PFSK-1 (cell line): ENCODE results near the gene P3R3URF.

ENCODE experiments used
- FOXP2 ChIP-seq: optimal IDR thresholded peaks from 2 replicates; pipeline ENCODE3; 2011; ENCODE audit warnings: borderline replicate concordance, control low read depth, inconsistent platforms; ENCODE audit not compliant: insufficient read depth; ENCODE audit errors: extremely low read length, extremely low read depth
- POLR2AphosphoS5 ChIP-seq: IDR thresholded peaks from 2 replicates; pipeline ENCODE4 v1.6.1; 2012; ENCODE audit warnings: low read depth, mild to moderate bottlenecking, control low read depth, low read length, moderate library complexity
- SIN3A ChIP-seq: IDR thresholded peaks from 2 replicates; pipeline ENCODE4 v1.6.1; 2012; ENCODE audit warnings: mild to moderate bottlenecking, low read length, moderate library complexity, borderline replicate concordance; ENCODE audit not compliant: insufficient read depth
- TAF1 ChIP-seq: IDR thresholded peaks from 2 replicates; pipeline ENCODE4 v1.6.1; 2012; ENCODE audit warnings: low read length, control low read depth, borderline replicate concordance; ENCODE audit not compliant: insufficient read depth
- TF ChIP-seq, protein P1 (sequence below), 2 experiments: IDR thresholded peaks; 2 replicates each; pipeline versions ENCODE4 v1.6.1 to v1.8.0; 2011 to 2012; ENCODE audit warnings: low read depth in 2 of 2, low read length in 2 of 2, control low read depth in 1 of 2, inconsistent platforms in 1 of 2, mild to moderate bottlenecking in 1 of 2, moderate library complexity in 1 of 2; ENCODE audit not compliant: insufficient read depth in 1 of 2

P3R3URF gene

DNA sequence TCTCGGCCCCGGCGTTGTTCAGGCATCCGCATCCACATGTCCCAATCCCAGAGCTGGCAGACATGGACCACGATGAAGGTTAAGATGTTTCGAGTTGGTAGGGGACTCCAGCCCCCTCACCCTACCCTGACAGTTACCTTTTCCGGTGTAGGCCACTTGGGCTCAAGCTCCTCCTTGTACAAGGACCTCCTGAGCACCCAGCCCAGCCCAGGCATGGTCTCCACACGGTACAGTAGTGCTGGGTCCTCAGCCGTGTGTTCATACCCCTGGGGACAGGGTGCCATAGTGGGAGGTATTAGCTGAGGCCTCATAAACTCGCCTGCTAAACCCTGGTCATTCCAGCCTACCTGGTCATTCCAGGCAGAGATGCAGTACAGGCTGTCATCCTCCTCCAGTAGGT lies 15.9 kb upstream of the P3R3URF start:
- TF ChIP-seq SIN3A, result no peak
- TF ChIP-seq, protein P1, sequence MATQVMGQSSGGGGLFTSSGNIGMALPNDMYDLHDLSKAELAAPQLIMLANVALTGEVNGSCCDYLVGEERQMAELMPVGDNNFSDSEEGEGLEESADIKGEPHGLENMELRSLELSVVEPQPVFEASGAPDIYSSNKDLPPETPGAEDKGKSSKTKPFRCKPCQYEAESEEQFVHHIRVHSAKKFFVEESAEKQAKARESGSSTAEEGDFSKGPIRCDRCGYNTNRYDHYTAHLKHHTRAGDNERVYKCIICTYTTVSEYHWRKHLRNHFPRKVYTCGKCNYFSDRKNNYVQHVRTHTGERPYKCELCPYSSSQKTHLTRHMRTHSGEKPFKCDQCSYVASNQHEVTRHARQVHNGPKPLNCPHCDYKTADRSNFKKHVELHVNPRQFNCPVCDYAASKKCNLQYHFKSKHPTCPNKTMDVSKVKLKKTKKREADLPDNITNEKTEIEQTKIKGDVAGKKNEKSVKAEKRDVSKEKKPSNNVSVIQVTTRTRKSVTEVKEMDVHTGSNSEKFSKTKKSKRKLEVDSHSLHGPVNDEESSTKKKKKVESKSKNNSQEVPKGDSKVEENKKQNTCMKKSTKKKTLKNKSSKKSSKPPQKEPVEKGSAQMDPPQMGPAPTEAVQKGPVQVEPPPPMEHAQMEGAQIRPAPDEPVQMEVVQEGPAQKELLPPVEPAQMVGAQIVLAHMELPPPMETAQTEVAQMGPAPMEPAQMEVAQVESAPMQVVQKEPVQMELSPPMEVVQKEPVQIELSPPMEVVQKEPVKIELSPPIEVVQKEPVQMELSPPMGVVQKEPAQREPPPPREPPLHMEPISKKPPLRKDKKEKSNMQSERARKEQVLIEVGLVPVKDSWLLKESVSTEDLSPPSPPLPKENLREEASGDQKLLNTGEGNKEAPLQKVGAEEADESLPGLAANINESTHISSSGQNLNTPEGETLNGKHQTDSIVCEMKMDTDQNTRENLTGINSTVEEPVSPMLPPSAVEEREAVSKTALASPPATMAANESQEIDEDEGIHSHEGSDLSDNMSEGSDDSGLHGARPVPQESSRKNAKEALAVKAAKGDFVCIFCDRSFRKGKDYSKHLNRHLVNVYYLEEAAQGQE (IDR thresholded peaks at IDR 0.05; ENCODE audit: insufficient read depth in 1 of 2, low read depth in 2 of 2, low read length in 2 of 2), result no peak
- TF ChIP-seq POLR2AphosphoS5, result no peak
- no peak for TF ChIP-seq FOXP2

DNA sequence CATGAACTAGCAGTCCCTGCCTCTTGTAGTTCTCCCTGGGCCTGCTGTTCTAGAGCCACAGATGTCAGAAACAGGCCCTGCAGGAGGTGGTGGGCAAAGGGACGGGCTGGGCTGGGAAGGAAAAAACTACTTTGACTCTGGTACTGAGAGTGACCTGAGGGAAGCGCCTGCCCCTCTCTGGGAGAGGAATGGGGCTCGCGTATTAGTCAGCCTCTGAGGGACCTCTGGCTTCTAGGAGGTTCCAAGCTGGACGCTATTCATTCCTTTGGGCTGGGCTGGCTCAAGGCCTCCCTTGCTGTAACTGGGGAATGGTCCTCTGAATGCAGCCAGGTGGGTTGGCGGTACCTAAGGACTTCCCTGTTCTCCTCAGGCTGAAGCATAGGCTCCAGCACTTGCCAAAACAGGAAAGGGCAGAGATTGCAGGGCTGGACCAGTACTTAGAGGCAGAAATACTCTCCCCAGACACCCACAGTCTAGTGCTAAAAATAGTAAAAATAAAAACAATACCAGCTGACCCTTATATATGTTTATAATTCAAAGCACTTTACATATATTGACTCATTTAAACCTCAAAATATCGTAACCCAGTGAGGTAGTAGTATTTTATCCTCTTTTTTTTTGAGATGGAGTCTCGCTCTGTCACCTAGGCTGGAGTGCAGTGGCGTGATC lies 14.9 kb upstream of the P3R3URF start:
- TF ChIP-seq, protein P1 (IDR thresholded peaks at IDR 0.05; ENCODE audit: insufficient read depth in 1 of 2, low read depth in 2 of 2, low read length in 2 of 2), result no peak
- TF ChIP-seq POLR2AphosphoS5, result no peak
- no peak for TF ChIP-seq SIN3A
- TF ChIP-seq TAF1, result no peak
- no peak for TF ChIP-seq FOXP2

DNA sequence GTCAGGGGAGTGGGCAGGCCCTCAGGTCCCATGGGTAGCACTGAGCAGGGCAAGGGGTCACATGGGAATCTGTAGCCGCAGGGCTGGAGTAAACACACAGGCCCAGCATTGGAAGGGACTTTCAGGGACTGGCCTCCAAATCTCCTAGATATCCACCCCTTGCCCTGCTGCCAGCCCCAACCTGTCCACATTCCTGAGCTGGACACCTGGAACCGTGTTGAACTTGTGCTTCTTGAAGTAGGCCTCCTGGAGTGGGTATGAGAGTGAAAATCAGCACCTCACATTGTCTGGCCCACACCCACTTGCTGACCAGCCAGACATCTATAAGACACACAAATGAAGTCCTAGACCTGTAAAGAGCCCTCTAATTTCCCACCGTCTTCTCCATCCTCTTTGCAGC lies 14.3 kb upstream of the P3R3URF start:
- TF ChIP-seq, protein P1 (IDR thresholded peaks at IDR 0.05; ENCODE audit: insufficient read depth in 1 of 2, low read depth in 2 of 2, low read length in 2 of 2), result no peak
- TF ChIP-seq FOXP2 (no peak), POLR2AphosphoS5 (no peak), SIN3A (no peak), TAF1 (no peak)

DNA sequence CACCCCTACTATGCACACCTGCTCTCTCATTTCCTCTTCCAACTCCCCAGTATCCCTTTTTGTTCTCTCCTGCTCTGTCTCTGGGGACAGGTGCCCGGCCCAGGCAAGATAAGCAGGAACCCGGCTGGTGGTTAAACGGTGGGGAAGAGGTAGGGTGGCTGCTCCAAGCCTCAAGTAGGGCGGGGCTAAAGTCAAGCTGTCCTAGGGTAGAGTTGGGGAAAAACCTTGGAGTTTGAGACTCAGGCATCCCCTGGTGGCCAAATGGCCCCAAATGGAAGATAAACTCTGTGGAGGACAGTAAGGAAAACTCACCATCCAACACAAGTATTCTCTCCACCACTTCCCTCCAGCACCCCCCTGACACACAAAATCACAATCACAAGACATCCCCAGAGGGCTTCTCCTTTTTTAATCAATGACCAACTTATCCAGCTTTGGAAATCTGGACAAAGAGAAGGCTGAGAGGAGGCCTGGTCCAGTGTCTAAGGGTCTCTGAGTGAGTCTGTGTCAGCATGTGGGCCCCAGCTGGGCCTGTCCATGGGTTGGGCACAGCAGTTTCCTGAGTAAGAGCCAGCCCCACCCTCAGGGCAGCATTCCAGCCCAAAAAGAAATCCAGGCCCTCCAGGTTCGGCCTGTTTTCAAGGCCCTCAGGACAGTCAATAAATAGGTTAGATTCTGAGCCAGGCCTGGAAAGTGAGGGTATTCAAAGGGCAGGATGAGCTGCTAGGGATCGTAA lies 12.2 kb upstream of the P3R3URF start:
- no peak for TF ChIP-seq POLR2AphosphoS5
- TF ChIP-seq SIN3A, result no peak
- TF ChIP-seq, protein P1 (IDR thresholded peaks at IDR 0.05; ENCODE audit: insufficient read depth in 1 of 2, low read depth in 2 of 2, low read length in 2 of 2), result no peak
- no peak for TF ChIP-seq FOXP2
- TF ChIP-seq TAF1, result no peak
